ENCODE results near the gene WIPF1. TPM values are rescaled to one million over a fixed set of nuclear protein-coding genes. Genes with fewer than 3 reads are reported as not detected.

WIPF1 gene
- total RNA-seq, 1 experiment from 2014 or later: 62.6 TPM

GRCh38 chr2:174599310-174599921 lies 1.8 kb upstream of the WIPF1 start:
- Histone ChIP-seq H3K27ac (ENCODE audit: low read length) (peak overlapping the region; percentile 99), H3K9me3 (ENCODE audit: low read length) (no peaks in the 10 kb centered on the region), H3K9ac (ENCODE audit: low read length) (peak overlapping the region; percentile 59), H3K4me1 (ENCODE audit: low read length) (peaks cover 99% of the 10 kb centered on the region), H3K9me2 (replicated peaks; ENCODE audit: insufficient read depth, low read length) (no peaks in the 10 kb centered on the region), H4K20me1 (ENCODE audit: insufficient read depth, low read depth, low read length) (no peaks in the 10 kb centered on the region), H3K4me2 (ENCODE audit: low read depth, low read length, poor library complexity, severe bottlenecking) (peak overlapping the region; percentile 76), H3K27me3 (ENCODE audit: low read length) (no peaks in the 10 kb centered on the region), H2AFZ (ENCODE audit: low read length) (no peak overlapping the region), H3K79me2 (ENCODE audit: low read length) (peaks cover 67% of the 10 kb centered on the region), H3K4me3 (ENCODE audit: low read length) (peak overlapping the region; percentile 45), H3K36me3 (ENCODE audit: insufficient read depth, low read length) (peaks cover 13% of the 10 kb centered on the region)
- DNase-seq: peak; percentile 75

GRCh38 chr2:174597009-174597344 lies 627 bp downstream of the WIPF1 start:
- Histone ChIP-seq H3K4me1 (ENCODE audit: low read length) (peaks cover 98% of the 10 kb centered on the region), H3K9ac (ENCODE audit: low read length) (peak overlapping the region; percentile 69), H3K9me3 (ENCODE audit: low read length) (no peaks in the 10 kb centered on the region), H3K36me3 (ENCODE audit: insufficient read depth, low read length) (peaks cover 6% of the 10 kb centered on the region; the same call in 1 of the 2 replicates), H3K4me2 (ENCODE audit: low read depth, low read length, poor library complexity, severe bottlenecking) (peak overlapping the region; percentile 75), H2AFZ (ENCODE audit: low read length) (no peak overlapping the region), H3K79me2 (ENCODE audit: low read length) (peaks cover 59% of the 10 kb centered on the region), H3K9me2 (replicated peaks; ENCODE audit: insufficient read depth, low read length) (no peaks in the 10 kb centered on the region), H3K27me3 (ENCODE audit: low read length) (no peaks in the 10 kb centered on the region), H4K20me1 (ENCODE audit: insufficient read depth, low read depth, low read length) (no peaks in the 10 kb centered on the region), H3K27ac (ENCODE audit: low read length) (peak overlapping the region; percentile 99), H3K4me3 (ENCODE audit: low read length) (peak overlapping the region; percentile 53)
- DNase-seq: peak; percentile 65

- peak overlapping the region; percentile 69 for H3K9ac ChIP-seq (ENCODE audit: low read length)
- H3K27me3 ChIP-seq (ENCODE audit: low read length): no peaks in the 10 kb centered on the region
- peak overlapping the region; percentile 75 for H3K4me2 ChIP-seq (ENCODE audit: low read depth, low read length, poor library complexity, severe bottlenecking)
- peak; percentile 63 for DNase-seq
- no peak overlapping the region for H2AFZ ChIP-seq (ENCODE audit: low read length)
- peak overlapping the region; percentile 99 for H3K27ac ChIP-seq (ENCODE audit: low read length)
- H3K4me3 ChIP-seq (ENCODE audit: low read length): peak overlapping the region; percentile 53
- no peaks in the 10 kb centered on the region for H4K20me1 ChIP-seq (ENCODE audit: insufficient read depth, low read depth, low read length)
- H3K79me2 ChIP-seq (ENCODE audit: low read length): peaks cover 60% of the 10 kb centered on the region
- no peaks in the 10 kb centered on the region for H3K9me2 ChIP-seq (replicated peaks; ENCODE audit: insufficient read depth, low read length)
- H3K9me3 ChIP-seq (ENCODE audit: low read length): no peaks in the 10 kb centered on the region
- H3K4me1 ChIP-seq (ENCODE audit: low read length): peaks cover 98% of the 10 kb centered on the region
- 0 out of 2 replicates have a peak, but pooled peaks cover 6% of the 10 kb centered on the region for H3K36me3 ChIP-seq (ENCODE audit: insufficient read depth, low read length)
Observed at GRCh38 chr2:174595891-174596397, 1.7 kb downstream of the WIPF1 start.

- Histone ChIP-seq H3K36me3 (ENCODE audit: insufficient read depth, low read length) (0 out of 2 replicates have a peak, but pooled peaks cover 6% of the 10 kb centered on the region), H3K27me3 (ENCODE audit: low read length) (no peaks in the 10 kb centered on the region), H3K9me3 (ENCODE audit: low read length) (no peaks in the 10 kb centered on the region), H3K27ac (ENCODE audit: low read length) (peak overlapping the region; percentile 99), H3K4me1 (ENCODE audit: low read length) (peaks cover 98% of the 10 kb centered on the region), H2AFZ (ENCODE audit: low read length) (no peak overlapping the region), H3K9ac (ENCODE audit: low read length) (peak overlapping the region; percentile 69), H3K79me2 (ENCODE audit: low read length) (peaks cover 67% of the 10 kb centered on the region), H4K20me1 (ENCODE audit: insufficient read depth, low read depth, low read length) (no peaks in the 10 kb centered on the region), H3K9me2 (replicated peaks; ENCODE audit: insufficient read depth, low read length) (no peaks in the 10 kb centered on the region), H3K4me2 (ENCODE audit: low read depth, low read length, poor library complexity, severe bottlenecking) (peak overlapping the region; percentile 75), H3K4me3 (ENCODE audit: low read length) (peak overlapping the region; percentile 53)
- peak; percentile 71 for DNase-seq
Observed at GRCh38 chr2:174595116-174595809, 2.3 kb downstream of the WIPF1 start.

- Histone ChIP-seq H3K4me2 (ENCODE audit: low read depth, low read length, poor library complexity, severe bottlenecking) (peak overlapping the region; percentile 74), H3K4me3 (ENCODE audit: low read length) (peak overlapping the region; percentile 52), H4K20me1 (ENCODE audit: insufficient read depth, low read depth, low read length) (no peaks in the 10 kb centered on the region), H3K27me3 (ENCODE audit: low read length) (no peaks in the 10 kb centered on the region), H3K36me3 (ENCODE audit: insufficient read depth, low read length) (0 out of 2 replicates have a peak, but pooled peaks cover 6% of the 10 kb centered on the region), H3K9ac (ENCODE audit: low read length) (peak overlapping the region; percentile 67), H3K79me2 (ENCODE audit: low read length) (peaks cover 73% of the 10 kb centered on the region), H2AFZ (ENCODE audit: low read length) (no peak overlapping the region), H3K9me2 (replicated peaks; ENCODE audit: insufficient read depth, low read length) (no peaks in the 10 kb centered on the region), H3K27ac (ENCODE audit: low read length) (peak overlapping the region; percentile 99), H3K4me1 (ENCODE audit: low read length) (peaks cover 95% of the 10 kb centered on the region), H3K9me3 (ENCODE audit: low read length) (no peaks in the 10 kb centered on the region)
- peak; percentile 55 for DNase-seq
Observed at GRCh38 chr2:174594456-174594855, 3.1 kb downstream of the WIPF1 start.

- peak overlapping the region; percentile 52 for H3K4me3 ChIP-seq (ENCODE audit: low read length)
- H3K79me2 ChIP-seq (ENCODE audit: low read length): peaks cover 76% of the 10 kb centered on the region
- peak; percentile 94 for DNase-seq
- peaks cover 94% of the 10 kb centered on the region for H3K4me1 ChIP-seq (ENCODE audit: low read length)
- no peaks in the 10 kb centered on the region for H3K9me2 ChIP-seq (replicated peaks; ENCODE audit: insufficient read depth, low read length)
- peak overlapping the region; percentile 99 for H3K27ac ChIP-seq (ENCODE audit: low read length)
- H3K9me3 ChIP-seq (ENCODE audit: low read length): no peaks in the 10 kb centered on the region
- no peaks in the 10 kb centered on the region for H3K27me3 ChIP-seq (ENCODE audit: low read length)
- no peaks in the 10 kb centered on the region for H4K20me1 ChIP-seq (ENCODE audit: insufficient read depth, low read depth, low read length)
- H3K9ac ChIP-seq (ENCODE audit: low read length): peak overlapping the region; percentile 67
- H2AFZ ChIP-seq (ENCODE audit: low read length): no peak overlapping the region
- peak overlapping the region; percentile 74 for H3K4me2 ChIP-seq (ENCODE audit: low read depth, low read length, poor library complexity, severe bottlenecking)
- 0 out of 2 replicates have a peak, but pooled peaks cover 6% of the 10 kb centered on the region for H3K36me3 ChIP-seq (ENCODE audit: insufficient read depth, low read length)
Observed at GRCh38 chr2:174593574-174594203, 3.9 kb downstream of the WIPF1 start.

- peaks cover 76% of the 10 kb centered on the region for H3K79me2 ChIP-seq (ENCODE audit: low read length)
- H4K20me1 ChIP-seq (ENCODE audit: insufficient read depth, low read depth, low read length): no peaks in the 10 kb centered on the region
- DNase-seq: peak; percentile 58
- no peaks in the 10 kb centered on the region for H3K27me3 ChIP-seq (ENCODE audit: low read length)
- 0 out of 2 replicates have a peak, but pooled peaks cover 6% of the 10 kb centered on the region for H3K36me3 ChIP-seq (ENCODE audit: insufficient read depth, low read length)
- peak overlapping the region; percentile 67 for H3K9ac ChIP-seq (ENCODE audit: low read length)
- peak overlapping the region; percentile 74 for H3K4me2 ChIP-seq (ENCODE audit: low read depth, low read length, poor library complexity, severe bottlenecking)
- H3K4me1 ChIP-seq (ENCODE audit: low read length): peaks cover 87% of the 10 kb centered on the region
- H2AFZ ChIP-seq (ENCODE audit: low read length): no peak overlapping the region
- H3K4me3 ChIP-seq (ENCODE audit: low read length): peak overlapping the region; percentile 52
- no peaks in the 10 kb centered on the region for H3K9me2 ChIP-seq (replicated peaks; ENCODE audit: insufficient read depth, low read length)
- H3K9me3 ChIP-seq (ENCODE audit: low read length): no peaks in the 10 kb centered on the region
- H3K27ac ChIP-seq (ENCODE audit: low read length): peak overlapping the region; percentile 99
Observed at GRCh38 chr2:174593041-174593440, 4.6 kb downstream of the WIPF1 start.

- 0 out of 2 replicates have a peak, but pooled peaks cover 6% of the 10 kb centered on the region for H3K36me3 ChIP-seq (ENCODE audit: insufficient read depth, low read length)
- H3K79me2 ChIP-seq (ENCODE audit: low read length): peaks cover 73% of the 10 kb centered on the region
- no peak overlapping the region for H3K9ac ChIP-seq (ENCODE audit: low read length)
- no peak for DNase-seq
- no peak overlapping the region for H2AFZ ChIP-seq (ENCODE audit: low read length)
- no peaks in the 10 kb centered on the region for H3K9me3 ChIP-seq (ENCODE audit: low read length)
- H3K27ac ChIP-seq (ENCODE audit: low read length): peak overlapping the region; percentile 99
- H3K27me3 ChIP-seq (ENCODE audit: low read length): no peaks in the 10 kb centered on the region
- no peaks in the 10 kb centered on the region for H3K9me2 ChIP-seq (replicated peaks; ENCODE audit: insufficient read depth, low read length)
- peaks cover 74% of the 10 kb centered on the region for H3K4me1 ChIP-seq (ENCODE audit: low read length)
- H3K4me3 ChIP-seq (ENCODE audit: low read length): no peak overlapping the region
- peak overlapping the region; percentile 14 for H3K4me2 ChIP-seq (ENCODE audit: low read depth, low read length, poor library complexity, severe bottlenecking)
- no peaks in the 10 kb centered on the region for H4K20me1 ChIP-seq (ENCODE audit: insufficient read depth, low read depth, low read length)
Observed at GRCh38 chr2:174591740-174592139, 5.9 kb downstream of the WIPF1 start.
